Mesenchymal stem cell (in vitro differentiated cells and primary cell): ENCODE results near the gene ELMO3.

ENCODE experiments used
- DNase-seq: peaks from one replicate; pipeline ENCODE4 v3.0.0-alpha.2; 2013
- H2AFZ ChIP-seq: one replicate; pipeline ENCODE4 v1.6.1; 2013; ENCODE audit warnings: low read depth, mild to moderate bottlenecking, control low read depth, inconsistent platforms, low read length, moderate library complexity
- H2AK5ac ChIP-seq: 2 replicates; pipeline ENCODE4 v1.6.1; 2013; ENCODE audit warnings: low read length, moderate library complexity, mild to moderate bottlenecking, inconsistent platforms; ENCODE audit not compliant: severe bottlenecking
- H2BK120ac ChIP-seq: one replicate; pipeline ENCODE4 v1.6.1; 2013; ENCODE audit warnings: low read depth, mild to moderate bottlenecking, inconsistent platforms, low read length, moderate library complexity
- H2BK12ac ChIP-seq, 2 experiments: one replicate each; pipeline ENCODE4 v1.6.1; 2013; ENCODE audit warnings: inconsistent platforms in 2 of 2, low read length in 2 of 2, mild to moderate bottlenecking in 2 of 2, moderate library complexity in 2 of 2, control low read depth in 1 of 2
- H2BK15ac ChIP-seq: one replicate; pipeline ENCODE4 v1.6.1; 2013; ENCODE audit warnings: mild to moderate bottlenecking, low read depth, inconsistent platforms; ENCODE audit not compliant: poor library complexity, severe bottlenecking
- H2BK5ac ChIP-seq: 2 replicates; pipeline ENCODE4 v1.6.1; 2013; ENCODE audit warnings: low read depth, mild to moderate bottlenecking, low read length, control low read depth, inconsistent platforms; ENCODE audit not compliant: poor library complexity, severe bottlenecking
- H3K14ac ChIP-seq, 2 experiments: one replicate each; pipeline ENCODE4 v1.6.1; 2013; ENCODE audit warnings: inconsistent platforms in 2 of 2, low read length in 2 of 2, control low read depth in 1 of 2, mild to moderate bottlenecking in 1 of 2, moderate library complexity in 1 of 2
- H3K18ac ChIP-seq, 2 experiments: one replicate each; pipeline ENCODE4 v1.6.1; 2013; ENCODE audit warnings: inconsistent platforms in 2 of 2, low read length in 2 of 2, control low read depth in 1 of 2, low read depth in 1 of 2, mild to moderate bottlenecking in 1 of 2
- H3K23ac ChIP-seq, 2 experiments: one replicate each; pipeline ENCODE4 v1.6.1; 2013; ENCODE audit warnings: inconsistent platforms in 2 of 2, low read length in 2 of 2, mild to moderate bottlenecking in 2 of 2, moderate library complexity in 2 of 2, control low read depth in 1 of 2
- H3K27ac ChIP-seq: 2 replicates; pipeline ENCODE4 v1.5.1; 2013; ENCODE audit warnings: mild to moderate bottlenecking, moderate library complexity, low read length, control low read depth, inconsistent platforms; ENCODE audit not compliant: poor library complexity, severe bottlenecking
- H3K27me3 ChIP-seq, 2 experiments: 2 replicates each; pipeline versions ENCODE4 v1.6.1 to v1.7.0; 2013; ENCODE audit warnings: low read length in 2 of 2, mild to moderate bottlenecking in 2 of 2, moderate library complexity in 2 of 2, control low read depth in 1 of 2, inconsistent platforms in 1 of 2; ENCODE audit not compliant: control insufficient read depth in 1 of 2, insufficient read depth in 1 of 2
- H3K36me3 ChIP-seq, 2 experiments: 2 replicates each; pipeline versions ENCODE4 v1.6.1 to v1.7.0; 2013; ENCODE audit warnings: low read length in 2 of 2, control low read depth in 1 of 2, inconsistent platforms in 1 of 2, low read depth in 1 of 2, mild to moderate bottlenecking in 1 of 2; ENCODE audit not compliant: insufficient read depth in 2 of 2, control insufficient read depth in 1 of 2
- H3K4ac ChIP-seq, 2 experiments: one replicate each; pipeline ENCODE4 v1.6.1; 2013; ENCODE audit warnings: inconsistent platforms in 2 of 2, low read length in 2 of 2, mild to moderate bottlenecking in 2 of 2, moderate library complexity in 2 of 2, control low read depth in 1 of 2, low read depth in 1 of 2
- H3K4me1 ChIP-seq: 2 replicates; pipeline ENCODE4 v1.6.1; 2013; ENCODE audit warnings: low read depth, low read length, control low read depth; ENCODE audit not compliant: control insufficient read depth, insufficient read depth
- H3K4me2 ChIP-seq: 2 replicates; pipeline ENCODE4 v1.6.1; 2013; ENCODE audit warnings: low read length, mild to moderate bottlenecking, inconsistent platforms; ENCODE audit not compliant: poor library complexity, severe bottlenecking
- H3K4me3 ChIP-seq, 2 experiments: 2 replicates each; pipeline versions ENCODE4 v1.5.1 to v1.7.0; 2013; ENCODE audit warnings: low read length in 2 of 2, mild to moderate bottlenecking in 2 of 2, control low read depth in 1 of 2, low read depth in 1 of 2; ENCODE audit not compliant: insufficient read depth in 1 of 2
- H3K79me1 ChIP-seq: replicated peaks from 2 replicates; pipeline ENCODE4 v1.6.1; 2013; ENCODE audit warnings: mild to moderate bottlenecking, control low read depth, low read length, inconsistent platforms; ENCODE audit not compliant: poor library complexity, severe bottlenecking
- H3K9ac ChIP-seq: 2 replicates; pipeline ENCODE4 v1.7.0; 2013; ENCODE audit warnings: mild to moderate bottlenecking, low read length, moderate library complexity
- H3K9me3 ChIP-seq: 2 replicates; pipeline ENCODE4 v1.7.0; 2013; ENCODE audit warnings: mild to moderate bottlenecking, low read length; ENCODE audit not compliant: control insufficient read depth
- H4K8ac ChIP-seq: one replicate; pipeline ENCODE4 v1.6.1; 2013; ENCODE audit warnings: inconsistent platforms, mild to moderate bottlenecking, low read length, moderate library complexity
- H4K91ac ChIP-seq: one replicate; pipeline ENCODE4 v1.6.1; 2013; ENCODE audit warnings: mild to moderate bottlenecking, low read length, inconsistent platforms
- WGBS: methylation state at CpG from one replicate; pipeline ENCODE4 v1.1.7; 2013; ENCODE audit warnings: mixed read lengths; 5-methylcytosine and 5-hydroxymethylcytosine counted together

Gene ELMO3

GRCh38 chr16:67249178-67250044, 50.5 kb downstream of the ELMO3 start:
- peak overlapping the region; percentile 95 for H2BK120ac ChIP-seq
- peak overlapping the region; percentile 62 for H4K91ac ChIP-seq
- 16% methylated on average over 21 of the region's 22 CpGs for WGBS
- peak overlapping the region in 1 of 2 experiments; percentile 37 for H3K4ac ChIP-seq
- H3K9ac ChIP-seq = peak overlapping the region; percentile 86
- H3K4me3 ChIP-seq = peak overlapping the region; percentile 69 to 87
- H2BK12ac ChIP-seq = peak overlapping the region in 1 of 2 experiments; percentile 45
- peaks cover 2% of the 10 kb centered on the region for H3K79me1 ChIP-seq
- H3K23ac ChIP-seq = peak overlapping the region in 1 of 2 experiments; percentile 78
- H2BK15ac ChIP-seq = peak overlapping the region; percentile 74
- H2AFZ ChIP-seq = peak overlapping the region; percentile 70
- H3K4me2 ChIP-seq = peak overlapping the region; percentile 96
- H2AK5ac ChIP-seq = peak overlapping the region; percentile 24
- H4K8ac ChIP-seq = peak overlapping the region; percentile 92
- H3K4me1 ChIP-seq = peaks cover 40% of the 10 kb centered on the region
- peak; percentile 34 for DNase-seq
- no peak overlapping the region for H3K27ac ChIP-seq
- H3K18ac ChIP-seq = peak overlapping the region; percentile 88 to 94
- H3K36me3 ChIP-seq = peaks cover 8 to 19% of the 10 kb centered on the region in 2 experiments
- no peak overlapping the region for H2BK5ac ChIP-seq
- H3K9me3 ChIP-seq = no peaks in the 10 kb centered on the region
- H3K14ac ChIP-seq = peak overlapping the region in 1 of 2 experiments; percentile 56
- peaks cover 0 to 9% of the 10 kb centered on the region in 2 experiments for H3K27me3 ChIP-seq

GRCh38 chr16:67250045-67250327, 51.1 kb downstream of the ELMO3 start:
- Histone ChIP-seq H3K18ac (no peak overlapping the region), H3K36me3 (peaks cover 8 to 24% of the 10 kb centered on the region in 2 experiments), H3K79me1 (peaks cover 2% of the 10 kb centered on the region), H3K4ac (peak overlapping the region in 1 of 2 experiments; percentile 37), H2AK5ac (no peak overlapping the region), H3K27ac (no peak overlapping the region), H2AFZ (no peak overlapping the region), H2BK15ac (no peak overlapping the region), H4K8ac (peak overlapping the region; percentile 73), H3K9ac (peak overlapping the region; percentile 86), H3K4me3 (peak overlapping the region in 1 of 2 experiments; percentile 87), H3K9me3 (no peaks in the 10 kb centered on the region), H4K91ac (no peak overlapping the region), H3K4me2 (no peak overlapping the region), H3K23ac (peak overlapping the region in 1 of 2 experiments; percentile 78), H3K27me3 (peaks cover 0 to 9% of the 10 kb centered on the region in 2 experiments), H3K4me1 (peaks cover 34% of the 10 kb centered on the region), H2BK120ac (no peak overlapping the region), H2BK12ac (no peak overlapping the region), H3K14ac (no peak overlapping the region), H2BK5ac (no peak overlapping the region)
- 97% methylated on average over 3 of the region's 4 CpGs for WGBS
- no peak for DNase-seq

GRCh38 chr16:67252609-67253497, 53.9 kb downstream of the ELMO3 start:
- H3K18ac ChIP-seq = no peak overlapping the region
- peaks cover 27 to 49% of the 10 kb centered on the region in 2 experiments for H3K36me3 ChIP-seq
- H3K27ac ChIP-seq = no peak overlapping the region
- H3K9ac ChIP-seq = no peak overlapping the region
- H3K4me1 ChIP-seq = peaks cover 20% of the 10 kb centered on the region
- no peak overlapping the region for H3K4ac ChIP-seq
- no peak overlapping the region for H2BK15ac ChIP-seq
- no peak for DNase-seq
- H3K4me3 ChIP-seq = no peak overlapping the region
- no peak overlapping the region for H2BK120ac ChIP-seq
- peaks cover 0 to 9% of the 10 kb centered on the region in 2 experiments for H3K27me3 ChIP-seq
- no peak overlapping the region for H2BK12ac ChIP-seq
- WGBS = 89% methylated on average over 3 of the region's 4 CpGs
- H4K91ac ChIP-seq = no peak overlapping the region
- peaks cover 2% of the 10 kb centered on the region for H3K79me1 ChIP-seq
- no peak overlapping the region for H3K23ac ChIP-seq
- H2BK5ac ChIP-seq = no peak overlapping the region
- no peak overlapping the region for H2AK5ac ChIP-seq
- H3K14ac ChIP-seq = no peak overlapping the region
- no peak overlapping the region for H2AFZ ChIP-seq
- no peaks in the 10 kb centered on the region for H3K9me3 ChIP-seq
- H4K8ac ChIP-seq = no peak overlapping the region
- H3K4me2 ChIP-seq = no peak overlapping the region
